PC-9 (cell line): Measurements from ENCODE around the gene NFE2. TPM values are rescaled to one million over a fixed set of nuclear protein-coding genes. Genes with fewer than 3 reads are reported as not detected.
A peak's percentile ranks its signal among the peaks of the same experiment; 100 is the strongest.

Experiments used
- BruUV-seq: library from RNA; stranded (reverse); fragments of 400-500 nt; replicated peaks from 2 replicates; lab custom pipeline; 2021; lab: Mats Ljungman, UMichigan
- CTCF ChIA-PET: fragments of 300-600 bp; sonication (Branson Sonifier 250); formaldehyde crosslinking; loops from one replicate; lab custom pipeline; 2022; ENCODE audit warnings: antibody characterized with exemption; lab: Charles Lee
- POLR2A ChIA-PET: fragments of 300-600 bp; sonication (Branson Sonifier 250); formaldehyde crosslinking; loops from one replicate; lab custom pipeline; 2022; ENCODE audit warnings: antibody characterized with exemption; ENCODE audit not compliant: unreplicated experiment; lab: Charles Lee
- DNase-seq, 2 experiments: peaks; one replicate each; pipeline versions ENCODE4 v3.0.0 to v3.0.0-alpha.2; 2015 to 2022; ENCODE audit warnings: mixed read lengths in 1 of 2
- H2AFZ ChIP-seq: fragments of 200-600 bp; sonication (generic); 2 replicates; pipeline ENCODE4 v1.8.1; 2017; ENCODE audit warnings: antibody characterized with exemption
- H3F3A ChIP-seq: fragments of 200-600 bp; sonication (generic); 2 replicates; pipeline ENCODE4 v1.8.1; 2017; ENCODE audit warnings: antibody characterized with exemption, mild to moderate bottlenecking, low read depth; ENCODE audit not compliant: insufficient read depth
- H3K27ac ChIP-seq: fragments of 200-600 bp; sonication (generic); 2 replicates; pipeline ENCODE4 v1.6.1; 2016; ENCODE audit warnings: mixed run types
- H3K27me3 ChIP-seq: fragments of 200-600 bp; sonication (generic); 2 replicates; pipeline ENCODE4 v1.6.1; 2016; ENCODE audit warnings: low read depth, mixed run types; ENCODE audit not compliant: insufficient read depth
- H3K36me3 ChIP-seq: fragments of 200-600 bp; sonication (generic); 2 replicates; pipeline ENCODE4 v1.6.1; 2016; ENCODE audit warnings: low read depth, mixed run types
- H3K4me1 ChIP-seq: fragments of 200-600 bp; sonication (generic); replicated peaks from 2 replicates; pipeline ENCODE4 v1.6.1; 2016; ENCODE audit warnings: mixed run types; ENCODE audit not compliant: insufficient read depth
- H3K4me2 ChIP-seq: fragments of 200-600 bp; sonication (generic); 2 replicates; pipeline ENCODE4 v1.6.1; 2017; ENCODE audit warnings: mixed run types
- H3K4me3 ChIP-seq: fragments of 200-600 bp; sonication (generic); 2 replicates; pipeline ENCODE4 v1.6.1; 2016; ENCODE audit warnings: mixed run types
- H3K79me2 ChIP-seq: fragments of 200-600 bp; sonication (generic); 2 replicates; pipeline ENCODE4 v1.6.1; 2017; ENCODE audit warnings: low read depth, mixed run types
- H3K9me2 ChIP-seq: fragments of 200-600 bp; sonication (generic); 2 replicates; pipeline ENCODE4 v1.8.1; 2017; ENCODE audit warnings: mild to moderate bottlenecking; ENCODE audit not compliant: insufficient read depth
- H3K9me3 ChIP-seq: fragments of 200-600 bp; sonication (generic); 2 replicates; pipeline ENCODE4 v1.8.1; 2016; ENCODE audit warnings: low read depth; ENCODE audit not compliant: insufficient read depth
- H4K20me1 ChIP-seq: fragments of 200-600 bp; sonication (generic); 2 replicates; pipeline ENCODE4 v1.8.1; 2017; ENCODE audit not compliant: insufficient read depth
- EZH2 ChIP-seq: fragments of 200-600 bp; sonication (generic); IDR thresholded peaks from 2 replicates; pipeline ENCODE4 v1.8.0; 2017; ENCODE audit warnings: antibody characterized with exemption, low read depth
- intact Hi-C: fragments of 100-400 bp; cut with micrococcal nuclease; formaldehyde crosslinking; loops from one replicate; pipeline ENCODE4 v1.10.0; 2022; ENCODE audit not compliant: unreplicated experiment
- total RNA-seq: library from RNA; stranded (reverse); gene quantifications from 2 replicates; pipeline ENCODE4 v1.2.3, GENCODE V29; 2021
- TF ChIP-seq, protein P1 (sequence below): fragments of 200-600 bp; sonication (generic); conservative IDR thresholded peaks from 2 replicates; pipeline ENCODE4 v1.6.1; 2017; ENCODE audit warnings: mixed run types, antibody characterized with exemption, mild to moderate bottlenecking, moderate library complexity

The NFE2 gene
- total RNA-seq, 1 experiment from 2014 or later: 1.5 TPM

DNA sequence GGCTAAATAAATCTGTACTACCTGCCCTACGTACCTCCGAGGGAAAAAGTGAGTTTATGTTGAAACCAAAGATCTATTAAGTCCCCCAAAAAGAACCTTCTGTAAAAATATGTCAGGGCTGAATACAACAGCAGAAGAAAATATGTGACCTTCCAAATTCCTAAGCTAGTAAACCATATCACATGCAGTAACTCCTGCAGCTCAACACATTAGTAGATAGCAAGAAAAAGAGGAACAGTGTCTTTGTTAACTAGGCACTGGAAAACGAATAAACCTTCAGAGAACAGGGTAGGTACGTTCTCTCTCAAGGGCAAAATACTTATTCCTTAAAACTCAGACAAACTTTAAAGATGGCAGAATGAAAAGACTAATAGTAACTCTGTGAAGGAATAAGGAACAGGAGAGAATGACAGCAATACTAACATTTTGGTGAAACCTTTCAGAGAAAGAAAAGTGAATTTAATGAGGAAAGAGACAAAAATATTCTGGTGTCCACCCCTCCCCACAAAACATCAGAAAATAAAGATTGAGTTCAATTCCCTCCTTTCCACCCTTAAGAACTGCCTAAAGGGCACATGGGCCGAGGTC, 38.9 kb downstream of the NFE2 start:
- Histone ChIP-seq H3K36me3 (no peaks in the 10 kb centered on the region), H3K27ac (peak overlapping the region; percentile 17; the same call in 1 of the 2 replicates), H3K27me3 (no peaks in the 10 kb centered on the region), H3K9me2 (no peaks in the 10 kb centered on the region), H3F3A (peaks cover 16% of the 10 kb centered on the region), H2AFZ (no peak overlapping the region), H3K79me2 (peaks cover 59% of the 10 kb centered on the region), H3K4me2 (no peak overlapping the region), H3K9me3 (no peaks in the 10 kb centered on the region), H4K20me1 (peaks cover 11% of the 10 kb centered on the region; the same call in 1 of the 2 replicates), H3K4me1 (peaks cover 10% of the 10 kb centered on the region; the same call in 1 of the 2 replicates), H3K4me3 (no peak overlapping the region)
- no TSS peak for BruUV-seq
- intact Hi-C loops: no loop called here
- no peak for TF ChIP-seq EZH2
- TF ChIP-seq, protein P1, sequence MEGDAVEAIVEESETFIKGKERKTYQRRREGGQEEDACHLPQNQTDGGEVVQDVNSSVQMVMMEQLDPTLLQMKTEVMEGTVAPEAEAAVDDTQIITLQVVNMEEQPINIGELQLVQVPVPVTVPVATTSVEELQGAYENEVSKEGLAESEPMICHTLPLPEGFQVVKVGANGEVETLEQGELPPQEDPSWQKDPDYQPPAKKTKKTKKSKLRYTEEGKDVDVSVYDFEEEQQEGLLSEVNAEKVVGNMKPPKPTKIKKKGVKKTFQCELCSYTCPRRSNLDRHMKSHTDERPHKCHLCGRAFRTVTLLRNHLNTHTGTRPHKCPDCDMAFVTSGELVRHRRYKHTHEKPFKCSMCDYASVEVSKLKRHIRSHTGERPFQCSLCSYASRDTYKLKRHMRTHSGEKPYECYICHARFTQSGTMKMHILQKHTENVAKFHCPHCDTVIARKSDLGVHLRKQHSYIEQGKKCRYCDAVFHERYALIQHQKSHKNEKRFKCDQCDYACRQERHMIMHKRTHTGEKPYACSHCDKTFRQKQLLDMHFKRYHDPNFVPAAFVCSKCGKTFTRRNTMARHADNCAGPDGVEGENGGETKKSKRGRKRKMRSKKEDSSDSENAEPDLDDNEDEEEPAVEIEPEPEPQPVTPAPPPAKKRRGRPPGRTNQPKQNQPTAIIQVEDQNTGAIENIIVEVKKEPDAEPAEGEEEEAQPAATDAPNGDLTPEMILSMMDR: no peak
- no peak for DNase-seq
- POLR2A ChIA-PET: no interaction called here
- CTCF ChIA-PET: no interaction called here

DNA sequence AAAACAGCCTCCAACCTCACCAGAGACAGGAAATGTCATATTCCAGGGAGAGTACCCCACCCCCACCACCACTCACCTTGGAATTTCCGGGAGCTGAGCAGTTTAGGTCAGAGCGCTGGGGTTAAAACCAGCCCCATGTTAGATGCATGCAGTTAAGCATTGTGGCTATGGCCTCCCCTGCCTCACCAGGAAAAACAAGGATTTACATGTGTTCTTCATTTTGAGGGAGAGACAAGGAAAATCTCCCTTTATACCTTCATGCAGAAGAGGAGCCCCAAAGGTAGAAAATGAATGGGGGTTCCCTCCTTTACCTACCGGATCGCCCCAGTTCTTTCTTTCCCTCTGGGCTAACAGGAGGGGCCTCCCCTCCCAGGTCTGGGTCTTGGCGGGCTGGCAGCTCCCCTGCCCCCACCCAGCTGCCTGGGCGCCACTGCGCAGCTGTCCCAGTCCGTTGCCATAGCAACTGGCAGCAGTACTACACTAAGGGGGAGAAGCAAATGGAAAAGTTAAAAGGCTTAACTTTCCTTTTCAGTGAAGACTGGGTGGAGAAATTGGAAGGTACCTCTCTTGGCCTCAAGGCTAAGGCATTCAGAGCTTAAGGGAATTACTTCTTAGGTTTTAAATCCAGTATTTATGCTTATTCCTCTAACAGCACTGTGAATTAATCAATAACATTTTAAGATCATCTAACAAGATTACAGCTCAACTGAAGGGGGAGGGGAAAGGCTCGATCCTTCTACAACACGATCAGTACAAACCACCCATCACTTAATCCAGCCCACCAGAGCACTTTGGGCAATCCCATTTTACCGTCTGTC, 41.4 kb downstream of the NFE2 start:
- ChIA-PET POLR2A (interaction anchor here (0.7 kb wide), 1 partner anchor 254 kb away, joined by 3 read pairs; no protein-coding TSS in a partner anchor), CTCF (interaction anchor here (2.0 kb wide), 1 partner anchor 65 kb away, joined by 5 read pairs; the partner anchor contains the start of gene COPZ1)
- intact Hi-C loops: loop anchor here (10.0 kb wide), 1 partner anchor 105 kb away; the partner anchor contains the start of gene GPR84
- Histone ChIP-seq H3K4me2 (no peak overlapping the region), H3K9me3 (no peaks in the 10 kb centered on the region), H2AFZ (no peak overlapping the region), H3K4me3 (no peak overlapping the region), H3K79me2 (peaks cover 45% of the 10 kb centered on the region), H3F3A (peaks cover 16% of the 10 kb centered on the region), H3K9me2 (no peaks in the 10 kb centered on the region), H3K27me3 (no peaks in the 10 kb centered on the region), H3K27ac (no peak overlapping the region), H3K4me1 (peaks cover 10% of the 10 kb centered on the region; the same call in 1 of the 2 replicates), H3K36me3 (peaks cover 10% of the 10 kb centered on the region; the same call in 1 of the 2 replicates), H4K20me1 (peaks cover 6% of the 10 kb centered on the region; the same call in 1 of the 2 replicates)
- no peak for DNase-seq
- BruUV-seq: no TSS peak
- TF ChIP-seq EZH2: no peak
- TF ChIP-seq, protein P1: no peak

DNA sequence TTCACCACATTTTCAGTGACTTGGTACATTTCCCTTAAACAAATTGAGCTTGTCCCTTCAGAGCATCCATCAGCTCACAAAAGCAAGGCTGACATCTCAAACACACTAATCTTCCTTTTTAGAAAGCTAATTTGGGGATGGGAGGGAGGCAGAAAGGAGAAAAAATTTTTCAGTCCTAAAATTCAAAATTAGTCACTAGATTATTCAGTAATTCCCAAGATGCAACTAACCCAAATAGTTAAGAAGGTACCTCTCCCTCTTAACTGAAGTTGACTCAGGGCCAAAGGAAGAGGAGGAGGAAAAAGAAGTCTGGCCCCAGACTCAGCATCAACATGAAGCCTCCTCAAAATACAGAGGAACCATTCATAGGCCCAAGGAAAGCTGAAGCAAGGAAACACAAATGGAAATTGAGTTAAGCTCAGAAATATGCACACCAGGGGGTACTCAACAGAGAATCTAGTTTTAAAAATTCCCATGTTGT, 42.6 kb downstream of the NFE2 start:
- Histone ChIP-seq H4K20me1 (peaks cover 6% of the 10 kb centered on the region; the same call in 1 of the 2 replicates), H3K9me2 (no peaks in the 10 kb centered on the region), H3K27me3 (no peaks in the 10 kb centered on the region), H3K4me3 (no peak overlapping the region), H3K79me2 (peaks cover 42% of the 10 kb centered on the region), H3F3A (peaks cover 16% of the 10 kb centered on the region), H3K4me2 (no peak overlapping the region), H3K4me1 (peaks cover 10% of the 10 kb centered on the region; the same call in 1 of the 2 replicates), H3K9me3 (no peaks in the 10 kb centered on the region), H2AFZ (no peak overlapping the region), H3K36me3 (peaks cover 10% of the 10 kb centered on the region; the same call in 1 of the 2 replicates), H3K27ac (0 out of 2 replicates have a peak overlapping the region, but pooled peaks have one; percentile 6)
- no peak for DNase-seq
- BruUV-seq: no TSS peak
- TF ChIP-seq EZH2: no peak
- TF ChIP-seq, protein P1: no peak
- ChIA-PET CTCF (interaction anchor here (2.0 kb wide), 1 partner anchor 66 kb away, joined by 5 read pairs; the partner anchor contains the start of gene COPZ1), POLR2A (no interaction called here)
- intact Hi-C loops: loop anchor here (10.0 kb wide), 1 partner anchor 107 kb away; the partner anchor contains the start of gene GPR84
